ENCODE data around the gene INS. TPM values are rescaled to one million over a fixed set of nuclear protein-coding genes. Genes with fewer than 3 reads are reported as not detected.

Gene INS
- total RNA-seq, 1 donor from 2014 or later, result not detected

GRCh38 chr11:2144544-2145248 lies 16.3 kb downstream of the INS start:
- no peak for DNase-seq (ENCODE audit: low spot score)

- DNase-seq (ENCODE audit: low spot score), result no peak
Measured at GRCh38 chr11:2143799-2144543, 17.0 kb downstream of the INS start.

GRCh38 chr11:2143477-2143798 lies 17.6 kb downstream of the INS start:
- DNase-seq (ENCODE audit: low spot score), result no peak

GRCh38 chr11:2142762-2143202 lies 18.2 kb downstream of the INS start:
- DNase-seq (ENCODE audit: low spot score), result peak; percentile 62

- peak; percentile 59 for DNase-seq (ENCODE audit: low spot score)
Measured at GRCh38 chr11:2142300-2142759, 18.7 kb downstream of the INS start.

GRCh38 chr11:2140411-2141400 lies 20.3 kb downstream of the INS start:
- DNase-seq (ENCODE audit: low spot score), result no peak

GRCh38 chr11:2139621-2140337 lies 21.2 kb downstream of the INS start:
- DNase-seq (ENCODE audit: low spot score), result no peak

GRCh38 chr11:2139123-2139521 lies 21.9 kb downstream of the INS start, which contains the start of gene IGF2:
Gene IGF2 (minus strand): TSS chr11:2139389. CDS start chr11:2135523, 3,866 bp downstream.
- peak; percentile 71 for DNase-seq (ENCODE audit: low spot score)

GRCh38 chr11:2138431-2139122 lies 22.4 kb downstream of the INS start:
- DNase-seq (ENCODE audit: low spot score), result no peak

GRCh38 chr11:2138068-2138430 lies 23.0 kb downstream of the INS start:
- no peak for DNase-seq (ENCODE audit: low spot score)

GRCh38 chr11:2137202-2138067 lies 23.6 kb downstream of the INS start:
- DNase-seq (ENCODE audit: low spot score), result peak; percentile 89

- DNase-seq (ENCODE audit: low spot score), result no peak
Measured at GRCh38 chr11:2136952-2137201, 24.1 kb downstream of the INS start.

GRCh38 chr11:2136209-2136951 lies 24.6 kb downstream of the INS start:
- DNase-seq (ENCODE audit: low spot score), result no peak

GRCh38 chr11:2135648-2136201 lies 25.3 kb downstream of the INS start:
- DNase-seq (ENCODE audit: low spot score), result no peak

- DNase-seq (ENCODE audit: low spot score), result no peak
Measured at GRCh38 chr11:2135018-2135569, 25.9 kb downstream of the INS start.

- no peak for DNase-seq (ENCODE audit: low spot score)
Measured at GRCh38 chr11:2134022-2135010, 26.7 kb downstream of the INS start.
